DMS79 treated with DMSO at 0.1 percent for 48 hours (cell line): ENCODE measurements around the gene SFT2D1.
A peak's percentile ranks its signal among the peaks of the same experiment; 100 is the strongest.

ENCODE experiments used
- DNase-seq: peaks from one replicate; lab custom pipeline; 2025; lab: John Stamatoyannopoulos, UW

The SFT2D1 gene

GRCh38 chr6:166333172-166333995, 9.0 kb downstream of the SFT2D1 start:
- no peak for DNase-seq

DNA sequence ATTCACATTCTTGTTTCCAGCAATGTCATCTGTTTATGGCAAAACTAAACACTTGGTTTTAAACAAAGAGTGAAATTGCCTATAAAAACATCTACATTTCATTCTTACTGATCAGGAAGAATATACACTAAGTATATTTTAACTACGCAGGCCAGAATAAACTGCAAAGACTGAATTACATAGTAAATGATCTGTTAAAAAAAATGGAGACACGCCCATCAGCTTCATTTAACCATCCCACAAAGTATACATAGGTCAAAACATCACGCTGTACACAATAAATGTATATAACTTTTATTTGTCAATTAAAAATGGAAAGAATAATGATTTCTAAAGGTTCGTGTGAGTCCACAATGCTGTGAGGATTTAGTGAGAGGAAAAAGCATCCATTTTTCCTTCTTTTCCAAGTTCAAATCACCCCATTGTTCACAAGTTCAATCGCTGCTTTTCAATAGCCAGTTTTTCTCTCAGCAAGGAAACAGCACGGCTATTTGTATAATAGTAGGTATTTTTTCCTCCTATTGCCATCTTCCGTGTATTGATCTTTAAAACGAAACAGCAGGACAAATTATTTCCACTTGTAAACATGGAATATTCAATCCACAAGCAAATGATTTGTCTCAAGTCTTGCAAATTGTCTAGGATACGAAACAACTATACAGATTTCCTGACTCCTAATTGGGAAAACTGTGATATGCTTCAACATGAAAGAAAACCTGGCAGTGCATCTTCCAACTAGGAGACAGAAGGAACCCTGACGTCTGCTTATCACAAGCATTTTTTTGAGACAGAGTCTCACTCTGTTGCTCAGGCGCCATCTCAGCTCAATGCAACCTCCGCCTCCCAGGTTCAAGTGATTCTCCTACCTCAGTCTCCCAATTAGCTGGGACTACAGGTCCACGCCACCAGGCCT, 10.6 kb downstream of the SFT2D1 start:
- DNase-seq, result no peak

- DNase-seq, result no peak
These were observed 11.7 kb downstream of the SFT2D1 start for GRCh38 chr6:166330612-166331011.

GRCh38 chr6:166325383-166326042, 16.8 kb downstream of the SFT2D1 start:
- DNase-seq, result no peak

- DNase-seq, result no peak
These were observed 18.9 kb downstream of the SFT2D1 start for GRCh38 chr6:166323395-166323794.

DNA sequence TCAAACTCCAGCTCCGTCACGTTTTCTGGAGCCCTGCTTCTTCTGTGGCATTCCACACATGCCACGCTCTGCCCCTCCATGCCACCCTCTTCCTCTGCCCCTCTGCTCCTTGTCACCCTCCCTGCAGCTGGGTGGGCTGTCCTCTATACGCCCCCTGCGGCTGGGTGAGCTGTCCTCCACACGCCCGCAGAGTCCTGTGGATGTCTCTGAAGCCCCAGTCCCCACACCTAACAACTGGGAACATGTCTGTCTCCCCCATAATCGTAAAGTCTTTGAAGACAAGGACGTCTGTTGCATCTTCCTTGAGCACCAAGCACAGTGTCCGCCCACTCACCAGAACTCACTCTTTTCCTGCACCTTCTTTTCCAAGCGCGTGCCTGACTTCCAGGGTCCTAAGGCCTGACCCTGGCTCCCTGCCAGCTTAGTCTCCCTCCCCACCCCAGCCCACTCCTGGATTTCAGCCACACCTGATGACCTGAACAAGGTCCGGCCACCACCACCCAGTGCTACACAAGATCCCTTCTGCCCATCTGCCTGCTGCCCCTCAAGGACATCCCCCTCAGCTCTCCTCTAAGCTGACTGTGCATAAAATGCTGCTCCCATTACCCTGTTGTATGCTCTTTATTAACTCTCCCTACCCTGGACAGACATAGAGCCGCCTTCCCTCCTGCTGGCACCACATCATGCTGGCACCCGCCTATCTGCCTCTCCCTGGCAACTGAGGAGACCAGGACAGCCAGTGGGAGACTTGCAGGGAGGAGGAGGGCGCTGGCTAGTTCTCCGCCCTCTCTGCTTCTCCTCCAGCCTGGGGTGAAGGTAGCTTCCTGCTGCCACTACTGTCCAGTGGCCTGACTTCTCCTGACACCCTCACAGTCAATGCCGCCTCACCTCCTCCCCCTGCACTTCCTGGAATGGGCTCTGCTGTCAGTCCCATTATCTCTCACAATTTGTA, 23.4 kb downstream of the SFT2D1 start:
- no peak for DNase-seq

DNA sequence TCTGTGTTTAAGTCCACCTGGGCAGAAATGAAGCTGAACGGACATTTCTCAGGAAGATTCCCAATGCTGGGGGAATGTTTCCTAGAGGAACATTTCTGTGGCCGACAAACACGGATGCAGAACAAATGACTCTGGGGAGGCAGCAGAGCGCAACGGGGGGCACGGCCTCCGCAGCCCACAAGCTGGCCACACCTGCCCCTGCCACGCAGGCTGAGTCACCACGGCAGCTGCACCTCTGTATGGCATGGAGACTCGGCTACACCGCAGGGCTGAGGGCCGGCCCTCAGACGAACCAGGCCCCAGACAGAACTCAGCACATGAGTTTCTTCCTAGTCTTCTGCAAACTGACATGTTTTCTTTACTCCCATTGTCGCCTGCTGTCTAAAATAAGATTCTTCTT, 24.1 kb downstream of the SFT2D1 start:
- no peak for DNase-seq

DNA sequence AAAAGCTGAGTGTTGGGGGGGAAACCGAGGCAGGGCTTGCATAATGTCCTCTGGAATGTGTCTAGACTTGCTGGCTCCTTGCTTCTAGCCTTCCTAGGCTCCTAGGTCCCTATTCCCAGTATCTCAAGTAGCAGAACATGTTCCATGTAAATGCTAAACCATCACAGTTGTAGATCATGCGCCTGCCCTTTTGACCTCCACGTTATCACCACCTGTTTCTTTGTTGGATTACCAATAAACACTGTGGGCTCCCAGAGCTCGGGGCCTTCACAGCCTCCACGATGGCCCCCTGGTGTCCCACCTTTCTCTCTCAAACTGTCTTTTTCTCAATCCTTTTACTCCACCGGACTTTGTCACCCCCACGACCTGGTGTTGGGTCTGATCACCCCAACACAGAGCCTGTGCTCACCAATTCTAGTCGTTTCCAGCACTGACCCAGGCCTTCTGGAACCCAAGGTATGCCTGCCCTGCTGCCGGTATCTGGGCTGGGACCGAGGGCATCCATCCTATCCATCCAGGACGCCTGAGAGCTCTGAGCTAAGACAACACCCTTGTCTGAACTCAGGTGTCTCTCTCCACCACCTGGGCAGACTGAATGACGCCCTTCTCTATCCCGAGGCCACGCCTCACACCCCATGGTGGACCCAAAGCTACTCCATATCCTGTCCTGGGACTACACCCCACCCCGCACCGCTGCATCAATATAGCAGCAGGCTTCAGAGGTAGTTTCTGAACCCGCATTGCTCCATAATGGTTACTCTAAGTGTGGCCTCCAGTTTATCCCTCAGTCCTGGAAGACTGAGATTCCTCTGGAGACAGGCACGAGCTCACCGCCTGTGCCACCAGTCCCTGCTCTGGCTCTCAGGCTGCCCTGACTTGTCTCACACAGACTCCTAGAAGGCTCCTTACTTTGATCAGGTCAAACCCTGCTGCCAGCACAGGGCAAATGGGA, 24.8 kb downstream of the SFT2D1 start:
- no peak for DNase-seq

GRCh38 chr6:166315436-166315835, 26.9 kb downstream of the SFT2D1 start:
- DNase-seq, result no peak

- no peak for DNase-seq
These were observed 27.9 kb downstream of the SFT2D1 start for GRCh38 chr6:166314454-166314853.

GRCh38 chr6:166313255-166314070, 28.9 kb downstream of the SFT2D1 start:
- DNase-seq, result no peak

- no peak for DNase-seq
These were observed 29.5 kb downstream of the SFT2D1 start for GRCh38 chr6:166312832-166313231.

- no peak for DNase-seq
These were observed 31.7 kb downstream of the SFT2D1 start for GRCh38 chr6:166310634-166311033.

- DNase-seq, result no peak
These were observed 32.4 kb downstream of the SFT2D1 start for GRCh38 chr6:166309977-166310376.

DNA sequence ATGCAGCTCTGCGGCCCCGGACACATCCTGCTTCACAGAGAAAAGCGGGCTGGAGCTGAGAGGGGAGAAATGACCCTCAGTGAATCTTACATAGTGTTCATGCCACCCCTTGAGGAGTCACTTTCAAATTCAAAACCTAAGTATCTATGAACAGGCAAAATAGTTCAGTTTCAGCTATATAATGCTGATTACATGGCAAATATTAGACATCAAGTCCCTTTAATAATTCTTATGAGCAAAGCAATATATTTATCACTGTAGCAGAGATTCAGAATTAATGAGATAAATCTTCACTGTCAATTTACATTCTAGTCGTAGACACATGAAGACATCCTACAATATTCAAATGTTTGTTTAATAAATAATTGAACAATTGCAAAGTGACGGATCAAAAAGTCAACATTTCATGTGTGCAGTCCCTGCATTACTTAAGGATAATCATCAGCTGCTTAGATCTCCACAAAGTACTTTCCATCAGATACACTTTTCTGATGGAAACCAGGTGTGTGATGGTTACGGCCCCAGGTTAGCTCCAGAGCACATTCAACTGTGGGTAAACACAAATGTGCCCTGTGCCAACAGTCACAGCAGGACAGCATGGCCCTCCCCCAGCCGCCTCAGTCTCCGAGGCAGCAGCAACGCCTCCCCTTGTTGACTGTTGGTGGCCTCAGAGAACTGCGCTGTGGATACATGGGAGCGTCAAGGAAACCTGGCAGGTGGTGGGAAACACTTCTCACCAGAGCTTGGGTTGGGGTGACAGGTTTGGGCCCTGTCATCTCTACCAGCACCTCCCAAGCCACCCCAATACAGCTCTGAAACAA, 33.4 kb downstream of the SFT2D1 start:
- DNase-seq, result peak; percentile 73

DNA sequence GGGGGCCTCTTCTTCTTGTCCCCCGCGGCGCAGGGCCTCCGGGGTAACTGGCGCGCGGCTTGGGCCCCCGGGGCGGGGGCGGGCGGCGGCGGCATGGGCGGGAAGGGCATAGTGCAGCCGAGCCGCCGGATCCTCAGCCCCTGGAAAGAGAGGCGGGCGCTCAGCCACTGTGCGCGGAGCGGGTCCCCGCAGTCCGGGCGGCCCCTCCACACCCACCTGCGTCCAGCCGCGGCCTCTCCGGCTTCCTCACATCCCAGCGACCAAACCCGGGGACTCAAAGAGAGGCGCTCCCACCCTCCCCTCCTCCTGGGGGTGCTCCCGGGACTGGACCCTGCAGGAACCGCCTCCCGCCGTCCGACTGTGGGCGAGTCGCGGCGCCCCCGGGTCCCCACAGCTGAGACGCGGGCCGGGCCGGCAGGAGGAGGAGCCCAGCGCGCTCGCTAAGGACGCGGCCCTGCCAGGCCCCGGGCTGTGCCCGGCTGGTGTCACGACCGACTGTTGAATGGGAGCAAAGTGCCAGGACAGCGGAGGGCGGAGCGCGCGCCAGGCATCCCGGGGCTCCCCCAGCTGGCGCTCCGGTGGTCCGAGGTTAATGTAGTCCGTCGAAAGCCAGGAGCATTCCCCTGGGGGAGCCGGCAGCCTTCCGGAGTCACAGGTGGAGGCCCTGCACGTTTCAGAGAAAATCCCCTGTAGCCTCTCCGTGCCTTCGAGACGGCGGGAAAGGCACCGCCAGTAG, 34.1 kb downstream of the SFT2D1 start, which contains the start of gene PRR18:
TSS of gene PRR18 (minus strand) at position 360 of the 736 bp plus-strand sequence. CDS start at position 110, 250 bp downstream.
- peak; percentile 41 for DNase-seq
